Measurements from ENCODE around the gene VAX1.

GRCh38 chr10:117107238-117107637 lies 30.8 kb downstream of the VAX1 start:
- TF ChIP-seq YY1 (IDR thresholded peaks at IDR 0.05; ENCODE audit: insufficient read depth, insufficient read length) (no peak), ZNF274 (IDR thresholded peaks at IDR 0.05; ENCODE audit: low read depth, low read length) (no peak)
